Activated CD4-positive, alpha-beta memory T cell treated with anti-CD3 and anti-CD28 coated beads for 36 hours (primary cell): ENCODE measurements around the gene HOXB2. TPM values are rescaled to one million over a fixed set of nuclear protein-coding genes. Genes with fewer than 3 reads are reported as not detected.

ENCODE experiments used
- CTCF ChIA-PET: fragments of 350-600 bp; sonication (Branson Sonifier 250); formaldehyde crosslinking; loops from one replicate; lab custom pipeline; 2021; ENCODE audit warnings: antibody characterized with exemption, inconsistent platforms; lab: Charles Lee
- POLR2A ChIA-PET: fragments of 350-600 bp; sonication (Branson Sonifier 250); formaldehyde crosslinking; loops from one replicate; lab custom pipeline; 2021; ENCODE audit warnings: antibody characterized with exemption; lab: Charles Lee
- DNase-seq: peaks from one replicate; pipeline ENCODE4 v3.0.0-alpha.2; 2020
- H3K27ac Mint-ChIP-seq: one replicate; pipeline ENCODE4 v1.8.0; 2021; ENCODE audit warnings: mixed read lengths
- H3K27me3 Mint-ChIP-seq: one replicate; pipeline ENCODE4 v1.8.0; 2021; ENCODE audit warnings: mixed read lengths
- H3K36me3 Mint-ChIP-seq: one replicate; pipeline ENCODE4 v1.8.0; 2021; ENCODE audit warnings: mixed read lengths
- H3K4me1 Mint-ChIP-seq: one replicate; pipeline ENCODE4 v1.8.0; 2021; ENCODE audit warnings: low read depth, mixed read lengths
- H3K4me3 Mint-ChIP-seq: one replicate; pipeline ENCODE4 v1.8.0; 2021; ENCODE audit warnings: mild to moderate bottlenecking, mixed read lengths
- H3K9me3 Mint-ChIP-seq: one replicate; pipeline ENCODE4 v1.8.0; 2021; ENCODE audit warnings: mixed read lengths
- intact Hi-C: fragments of 100-400 bp; cut with micrococcal nuclease; formaldehyde crosslinking; loops from one replicate; pipeline ENCODE4 v1.15.1; 2023
- total RNA-seq, 2 experiments: library from RNA; stranded (reverse); gene quantifications; one replicate each; pipeline ENCODE4 v1.2.3, GENCODE V29; 2021

Gene HOXB2
- total RNA-seq, 2 experiments from 2014 or later, result 13.3 to 16.8 TPM

DNA sequence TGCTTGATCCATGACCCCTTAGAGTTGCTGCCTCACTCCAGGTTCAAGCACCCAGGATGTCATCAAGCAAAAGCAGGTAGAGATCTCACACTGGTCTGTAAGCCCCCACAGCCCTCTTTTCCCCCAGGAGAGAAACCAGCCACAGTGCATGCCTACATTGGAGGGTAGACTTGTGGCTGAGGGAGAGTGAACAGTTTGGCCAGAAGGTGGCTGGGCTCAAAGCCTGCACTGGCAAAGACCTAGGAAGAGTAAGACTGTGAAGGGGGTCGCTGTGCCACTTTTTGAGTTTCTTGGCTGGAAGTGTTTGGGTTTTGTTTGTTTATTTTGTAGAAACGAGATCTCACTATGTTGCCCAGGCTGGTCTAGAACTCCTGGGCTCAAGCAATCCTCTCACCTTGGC is 42.6 kb downstream of the HOXB2 start:
- CTCF ChIA-PET, result no interaction called here
- intact Hi-C loops, result no loop called here
- H3K4me1 Mint-ChIP-seq, result peaks cover 14% of the 10 kb centered on the region
- POLR2A ChIA-PET, result no interaction called here
- DNase-seq, result no peak
- H3K27ac Mint-ChIP-seq, result no peak overlapping the region
- H3K36me3 Mint-ChIP-seq, result no peaks in the 10 kb centered on the region
- H3K27me3 Mint-ChIP-seq, result no peaks in the 10 kb centered on the region
- no peaks in the 10 kb centered on the region for H3K9me3 Mint-ChIP-seq
- H3K4me3 Mint-ChIP-seq, result no peak overlapping the region

DNA sequence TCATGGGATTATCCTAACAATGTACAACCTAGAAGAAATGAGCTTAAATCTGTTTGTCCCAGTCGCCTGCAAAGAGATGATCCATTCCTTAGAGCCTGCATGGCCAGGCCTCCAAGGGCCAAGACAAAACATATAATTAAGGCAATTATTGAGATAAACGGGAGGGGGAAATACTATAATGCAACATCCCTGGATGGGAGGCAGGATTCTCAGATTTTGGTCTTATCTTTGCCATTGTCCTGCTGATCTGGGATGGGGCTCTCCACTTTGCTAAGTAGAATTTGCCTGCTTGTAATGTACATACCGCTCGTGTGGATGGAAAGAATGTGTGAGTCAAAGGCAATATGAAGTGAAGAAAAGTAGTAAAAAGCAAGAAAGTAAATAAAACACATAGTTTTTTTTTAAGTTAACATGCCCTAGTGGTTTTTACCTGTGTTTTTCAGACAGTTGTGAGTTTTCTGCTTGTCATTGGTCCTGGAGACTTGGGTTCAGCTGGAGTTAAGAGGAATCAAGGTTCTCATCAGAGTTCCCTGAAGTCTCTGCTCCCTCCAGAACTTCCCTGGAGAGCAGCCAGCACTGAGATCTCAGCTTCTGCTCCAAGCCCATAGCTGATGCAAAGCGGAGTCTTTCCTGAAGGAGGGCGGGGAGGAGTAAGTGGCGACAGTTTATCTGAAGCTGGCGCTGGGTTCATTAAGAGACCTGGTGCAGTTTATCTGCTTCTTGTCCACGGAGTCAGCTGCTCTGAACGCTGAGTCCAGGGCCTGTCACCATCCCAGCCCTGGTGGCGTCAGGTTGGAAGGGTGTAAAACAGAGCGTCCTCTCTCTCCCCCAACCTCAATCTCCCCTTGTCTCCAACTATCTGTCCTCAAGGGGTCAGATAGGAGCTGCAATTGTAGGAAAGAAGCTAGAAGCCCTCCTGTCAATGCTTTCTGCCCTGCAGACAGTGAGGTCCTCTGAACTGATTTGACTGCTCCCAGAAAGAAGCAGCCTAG is 44.2 kb downstream of the HOXB2 start:
- no peak overlapping the region for H3K4me3 Mint-ChIP-seq
- intact Hi-C loops, result no loop called here
- CTCF ChIA-PET, result interaction anchor here (0.9 to 1.4 kb wide), 4 partner anchors 8 to 93 kb away, joined by 4 to 6 read pairs (median 5); partner anchors contain the start of gene HOXB5
- H3K27ac Mint-ChIP-seq, result no peak overlapping the region
- POLR2A ChIA-PET, result no interaction called here
- no peak for DNase-seq
- peaks cover 3% of the 10 kb centered on the region for H3K27me3 Mint-ChIP-seq
- no peaks in the 10 kb centered on the region for H3K9me3 Mint-ChIP-seq
- H3K36me3 Mint-ChIP-seq, result no peaks in the 10 kb centered on the region
- H3K4me1 Mint-ChIP-seq, result peaks cover 7% of the 10 kb centered on the region

GRCh38 chr17:48499735-48500434 is 45.0 kb downstream of the HOXB2 start:
- DNase-seq, result no peak
- H3K36me3 Mint-ChIP-seq, result no peaks in the 10 kb centered on the region
- CTCF ChIA-PET, result no interaction called here
- H3K4me3 Mint-ChIP-seq, result no peak overlapping the region
- no peak overlapping the region for H3K27ac Mint-ChIP-seq
- no peaks in the 10 kb centered on the region for H3K9me3 Mint-ChIP-seq
- intact Hi-C loops, result loop anchor here (2.0 kb wide), 1 partner anchor 63 kb away; no protein-coding TSS in a partner anchor
- no peaks in the 10 kb centered on the region for H3K4me1 Mint-ChIP-seq
- H3K27me3 Mint-ChIP-seq, result peaks cover 3% of the 10 kb centered on the region
- POLR2A ChIA-PET, result interaction anchor here (0.6 kb wide), 1 partner anchor 11 kb away, joined by 4 read pairs; no protein-coding TSS in a partner anchor

DNA sequence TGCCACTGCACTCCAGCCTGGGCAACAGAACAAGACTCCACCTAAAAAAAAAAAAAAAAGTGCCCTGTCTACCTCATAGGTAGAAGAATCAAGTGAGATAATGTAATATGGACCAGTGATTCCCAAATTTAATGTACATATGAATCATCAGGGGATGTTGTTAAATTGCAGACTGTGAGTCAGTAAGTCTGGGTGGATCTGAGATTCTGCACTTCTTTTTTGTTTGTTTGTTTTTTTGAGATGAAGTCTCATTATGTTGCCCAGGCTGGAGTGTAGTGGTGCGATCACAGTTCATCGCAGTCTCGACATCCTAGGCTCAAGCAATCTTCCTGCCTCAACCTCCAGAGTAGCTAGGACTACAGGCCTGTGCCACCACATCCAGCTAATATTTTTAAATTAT is 45.7 kb downstream of the HOXB2 start:
- ChIA-PET CTCF (no interaction called here), POLR2A (interaction anchor here (0.6 kb wide), 1 partner anchor 12 kb away, joined by 4 read pairs; no protein-coding TSS in a partner anchor)
- intact Hi-C loops, result loop anchor here (2.0 kb wide), 1 partner anchor 64 kb away; no protein-coding TSS in a partner anchor
- H3K36me3 Mint-ChIP-seq, result no peaks in the 10 kb centered on the region
- no peak overlapping the region for H3K4me3 Mint-ChIP-seq
- no peak overlapping the region for H3K27ac Mint-ChIP-seq
- no peaks in the 10 kb centered on the region for H3K9me3 Mint-ChIP-seq
- H3K4me1 Mint-ChIP-seq, result no peaks in the 10 kb centered on the region
- no peak for DNase-seq
- peaks cover 6% of the 10 kb centered on the region for H3K27me3 Mint-ChIP-seq

- CTCF ChIA-PET, result interaction anchor here (0.8 to 1.5 kb wide), 2 partner anchors 95 to 162 kb away, joined by 3 to 5 read pairs; no protein-coding TSS in a partner anchor
- Mint-ChIP-seq H3K36me3 (no peaks in the 10 kb centered on the region), H3K9me3 (no peaks in the 10 kb centered on the region), H3K27me3 (peaks cover 9% of the 10 kb centered on the region), H3K27ac (no peak overlapping the region), H3K4me3 (no peak overlapping the region), H3K4me1 (no peaks in the 10 kb centered on the region)
- intact Hi-C loops, result loop anchor here (2.0 kb wide), 1 partner anchor 64 kb away; no protein-coding TSS in a partner anchor
- no peak for DNase-seq
- POLR2A ChIA-PET, result no interaction called here
Measured at GRCh38 chr17:48498164-48498850, 46.6 kb downstream of the HOXB2 start.

DNA sequence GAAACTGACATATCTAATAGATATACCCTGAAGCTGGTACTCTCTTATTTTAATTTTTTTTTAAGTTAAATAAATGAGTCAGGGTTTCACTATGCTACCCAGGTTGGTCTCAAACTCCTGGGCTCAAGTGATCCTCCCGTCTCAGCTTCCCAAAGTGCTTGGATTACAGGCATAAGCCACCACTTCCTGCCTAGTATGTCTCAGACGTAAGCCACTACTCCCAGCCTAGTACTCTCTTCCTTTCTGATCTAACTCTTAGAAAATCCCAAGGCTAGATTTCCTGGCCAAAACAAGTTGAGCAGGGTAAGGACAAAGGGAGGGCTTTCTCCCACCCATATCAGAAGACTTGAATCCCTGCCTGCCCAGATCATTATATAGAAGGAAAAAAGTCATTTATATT is 47.8 kb downstream of the HOXB2 start:
- H3K9me3 Mint-ChIP-seq, result no peaks in the 10 kb centered on the region
- ChIA-PET CTCF (interaction anchor here (1.5 kb wide), 1 partner anchor 96 kb away, joined by 5 read pairs; no protein-coding TSS in a partner anchor), POLR2A (no interaction called here)
- intact Hi-C loops, result no loop called here
- H3K27me3 Mint-ChIP-seq, result peaks cover 11% of the 10 kb centered on the region
- no peak overlapping the region for H3K4me3 Mint-ChIP-seq
- DNase-seq, result no peak
- H3K4me1 Mint-ChIP-seq, result peaks cover 3% of the 10 kb centered on the region
- H3K27ac Mint-ChIP-seq, result no peak overlapping the region
- no peaks in the 10 kb centered on the region for H3K36me3 Mint-ChIP-seq

GRCh38 chr17:48494335-48494734 is 50.6 kb downstream of the HOXB2 start:
- no peaks in the 10 kb centered on the region for H3K36me3 Mint-ChIP-seq
- H3K27ac Mint-ChIP-seq, result no peak overlapping the region
- no peak for DNase-seq
- CTCF ChIA-PET, result interaction anchor here (3.0 kb wide), 1 partner anchor 98 kb away, joined by 37 read pairs; the partner anchor contains the start of genes HOXB3 and HOXB5
- H3K4me3 Mint-ChIP-seq, result no peak overlapping the region
- peaks cover 11% of the 10 kb centered on the region for H3K27me3 Mint-ChIP-seq
- H3K9me3 Mint-ChIP-seq, result no peaks in the 10 kb centered on the region
- H3K4me1 Mint-ChIP-seq, result peaks cover 10% of the 10 kb centered on the region
- intact Hi-C loops, result no loop called here
- POLR2A ChIA-PET, result no interaction called here

Other genes with a start within 250 kb of the HOXB2 start
- gene SKAP1, start 114.9 kb downstream of the HOXB2 start, total RNA-seq, result 10 to 100 TPM; 71.7 to 77.6 TPM
- not detected for gene HOXB1, start 14.1 kb downstream of the HOXB2 start, total RNA-seq
- gene HOXB4, start 33.2 kb upstream of the HOXB2 start, total RNA-seq, result 1 to 10 TPM; 2.3 TPM
- gene HOXB3, start 45.1 kb upstream of the HOXB2 start, total RNA-seq, result 1 to 10 TPM; 2.6 TPM
- not detected for gene HOXB5, start 48.7 kb upstream of the HOXB2 start, total RNA-seq
- under 1 TPM; 0.21 to 0.22 TPM for gene HOXB6, start 59.9 kb upstream of the HOXB2 start, total RNA-seq
- under 1 TPM; 0.36 to 0.44 TPM for gene HOXB7, start 65.9 kb upstream of the HOXB2 start, total RNA-seq
- not detected for gene HOXB8, start 70.2 kb upstream of the HOXB2 start, total RNA-seq
- 1 to 10 TPM; 1.4 to 1.5 TPM for gene HOXB9, start 81.2 kb upstream of the HOXB2 start, total RNA-seq
- gene PRAC1, start 177.4 kb upstream of the HOXB2 start, total RNA-seq, result not detected
- gene PRAC2, start 178.1 kb upstream of the HOXB2 start, total RNA-seq, result not detected
- not detected for gene HOXB13, start 183.6 kb upstream of the HOXB2 start, total RNA-seq